ENCODE data around the gene RCOR1. TPM values are rescaled to one million over a fixed set of nuclear protein-coding genes. Genes with fewer than 3 reads are reported as not detected.

Gene RCOR1
- total and polyA plus RNA-seq, 2 of the 8 experiments (the other 6 are each of a cell fraction or from before 2014, with no cell fraction given) = 12.3 to 26.3 TPM

- Histone ChIP-seq H3K79me2 (ENCODE audit: control insufficient read depth in 1 of 2, insufficient read depth in 2 of 2, low read length in 2 of 2) (peaks cover 7 to 80% of the 10 kb centered on the region in 2 experiments), H4K91ac (replicated peaks; ENCODE audit: insufficient read length, low read length) (no peak overlapping the region), H3K56ac (replicated peaks; ENCODE audit: insufficient read length, low read depth, low read length) (no peak overlapping the region), H3K18ac (ENCODE audit: extremely low read depth, low read length) (no peak overlapping the region; the same call in 1 of the 2 replicates), H3K9ac (replicated peaks in 1 of 4; ENCODE audit: extremely low read depth in 1 of 4, low read depth in 3 of 4, low read length in 3 of 4) (no peak overlapping the region), H2BK20ac (ENCODE audit: low read length) (no peak overlapping the region), H3K79me1 (ENCODE audit: low read depth, low read length) (peaks cover 6% of the 10 kb centered on the region), H2BK15ac (ENCODE audit: low read length) (no peak overlapping the region), H2AFZ (ENCODE audit: low read length) (no peak overlapping the region), H3K4ac (replicated peaks; ENCODE audit: insufficient read length, low read depth, low read length) (no peak overlapping the region), H3K9me3 (ENCODE audit: insufficient read depth in 2 of 2, low read depth in 1 of 2, low read length in 1 of 2) (no peaks in the 10 kb centered on the region), H2BK120ac (replicated peaks; ENCODE audit: low read depth, low read length) (no peak overlapping the region), H2BK12ac (ENCODE audit: low read depth, low read length) (no peak overlapping the region), H4K8ac (ENCODE audit: extremely low read depth, insufficient read depth, low read length) (no peak overlapping the region), H4K20me1 (replicated peaks in 1 of 2; ENCODE audit: control insufficient read depth in 1 of 2, insufficient read depth in 2 of 2, low read length in 2 of 2) (peaks cover 0 to 1% of the 10 kb centered on the region in 2 experiments), H4K5ac (ENCODE audit: insufficient read length, low read depth, low read length) (no peak overlapping the region), H3K23me2 (ENCODE audit: low read depth, low read length) (no peaks in the 10 kb centered on the region), H3K36me3 (ENCODE audit: control insufficient read depth in 2 of 4, insufficient read depth in 4 of 4, low read length in 3 of 4) (no peaks in the 10 kb centered on the region), H2AK5ac (ENCODE audit: low read depth, low read length) (no peak overlapping the region), H3K27me3 (replicated peaks in 1 of 4; ENCODE audit: control insufficient read depth in 3 of 4, extremely low read depth in 1 of 4, insufficient read depth in 3 of 4, low read length in 3 of 4) (no peaks in the 10 kb centered on the region), H2BK5ac (ENCODE audit: low read depth, low read length) (no peak overlapping the region), H3K27ac (ENCODE audit: low read depth, low read length) (no peak overlapping the region), H3K4me3 (ENCODE audit: extremely low read depth in 1 of 4, insufficient read depth in 2 of 4, low read depth in 3 of 4, low read length in 4 of 4) (no peak overlapping the region), H3K4me1 (replicated peaks in 1 of 4; ENCODE audit: control insufficient read depth in 3 of 4, insufficient read depth in 4 of 4, low read length in 3 of 4) (peaks cover 2 to 19% (median 9%) of the 10 kb centered on the region in 4 experiments), H3K14ac (ENCODE audit: insufficient read length) (no peak overlapping the region), H3K23ac (ENCODE audit: insufficient read length) (no peak overlapping the region), H3K4me2 (ENCODE audit: insufficient read depth in 1 of 2, low read depth in 2 of 2, low read length in 2 of 2) (no peak overlapping the region)
- ChIA-PET CTCF (ENCODE audit: partially characterized antibody) (interaction anchor here (0.7 to 1.2 kb wide), 2 partner anchors 12 to 267 kb away, joined by 3 read pairs; no protein-coding TSS in a partner anchor), POLR2A (ENCODE audit: partially characterized antibody) (interaction anchor here (1.2 kb wide), 1 partner anchor 39 kb away, joined by 4 read pairs; no protein-coding TSS in a partner anchor)
- DNase-seq (ENCODE audit: low read depth in 1 of 2, low spot score in 2 of 2) = no peak
- no peak for TF ChIP-seq USF2 (IDR thresholded peaks at IDR 0.05; ENCODE audit: low read length)
- WGBS, 2 experiments (ENCODE audit: extremely low coverage in 1 of 2, insufficient coverage in 1 of 2, insufficient read length in 1 of 2, insufficient replicate concordance in 2 of 2, low coverage in 1 of 2, low lambda C conversion rate in 2 of 2, missing lambda C conversion rate in 1 of 2) = 92% methylated on average over 2 of the region's 2 CpGs; no CpG with 5 or more reads in 1 of the 2 experiments
- FAIRE-seq = no peak
Observed at GRCh38 chr14:102665621-102666020, 73.2 kb downstream of the RCOR1 start.
